Fibroblast of lung (primary cell): Measurements from ENCODE around the gene ATP8A1. TPM values are rescaled to one million over a fixed set of nuclear protein-coding genes. Genes with fewer than 3 reads are reported as not detected.

Experiments
- DNase-seq, 2 donors: peaks; one replicate each; pipeline versions ENCODE4 v3.0.0 to v3.0.0-alpha.2; 2010; ENCODE audit warnings: low read depth in 2 of 2
- H2AFZ ChIP-seq: 2 replicates; pipeline ENCODE4 v1.5.1; 2012; ENCODE audit warnings: low read length, control low read depth, inconsistent platforms
- H3K27ac ChIP-seq: 2 replicates; pipeline ENCODE4 v1.5.1; 2011; ENCODE audit warnings: low read length, control low read depth; ENCODE audit not compliant: insufficient read depth
- H3K27me3 ChIP-seq: 2 replicates; pipeline ENCODE4 v1.5.1; 2011; ENCODE audit warnings: mild to moderate bottlenecking, low read length; ENCODE audit not compliant: control insufficient read depth, insufficient read depth
- H3K36me3 ChIP-seq: 2 replicates; pipeline ENCODE4 v1.5.1; 2011; ENCODE audit warnings: low read length; ENCODE audit not compliant: control insufficient read depth, insufficient read depth
- H3K4me1 ChIP-seq: 2 replicates; pipeline ENCODE4 v1.5.1; 2011; ENCODE audit warnings: low read length; ENCODE audit not compliant: control insufficient read depth, insufficient read depth; ENCODE audit errors: extremely low read depth
- H3K4me2 ChIP-seq: 2 replicates; pipeline ENCODE4 v1.5.1; 2011; ENCODE audit warnings: low read length, control low read depth; ENCODE audit not compliant: insufficient read depth; ENCODE audit errors: extremely low read depth
- H3K4me3 ChIP-seq, 4 experiments: fragments of 200-600 bp in 1 of 4; sonication (generic) in 1 of 4; replicated peaks in 1 of 4; 2 replicates each; pipeline ENCODE4 v1.5.1; 2011 to 2016; ENCODE audit warnings: low read length in 4 of 4, low read depth in 3 of 4, mild to moderate bottlenecking in 3 of 4, control low read depth in 2 of 4, inconsistent platforms in 1 of 4, mixed read lengths in 1 of 4; ENCODE audit not compliant: insufficient read depth in 1 of 4; ENCODE audit errors: control extremely low read depth in 1 of 4
- H3K79me2 ChIP-seq: 2 replicates; pipeline ENCODE4 v1.5.1; 2012; ENCODE audit warnings: mild to moderate bottlenecking, low read length, inconsistent platforms; ENCODE audit not compliant: control insufficient read depth, insufficient read depth
- H3K9ac ChIP-seq: 2 replicates; pipeline ENCODE4 v1.5.1; 2011; ENCODE audit warnings: mild to moderate bottlenecking, low read length, control low read depth; ENCODE audit not compliant: insufficient read depth
- H3K9me3 ChIP-seq: 2 replicates; pipeline ENCODE4 v1.5.1; 2012; ENCODE audit warnings: low read depth, low read length; ENCODE audit not compliant: control insufficient read depth, insufficient read depth
- H4K20me1 ChIP-seq: 2 replicates; pipeline ENCODE4 v1.5.1; 2011; ENCODE audit warnings: low read length; ENCODE audit not compliant: control insufficient read depth, insufficient read depth; ENCODE audit errors: extremely low read depth
- CTCF ChIP-seq, 2 donors: IDR thresholded peaks in 1 of 2; conservative IDR thresholded peaks in 1 of 2; 1 replicate in 1 of 2; 2 replicates in 1 of 2; pipeline ENCODE4 v1.5.1; 2011 to 2012; ENCODE audit warnings: low read length in 2 of 2, control low read depth in 1 of 2, inconsistent platforms in 1 of 2, low read depth in 1 of 2, mild to moderate bottlenecking in 1 of 2
- EZH2 ChIP-seq: IDR thresholded peaks from 2 replicates; pipeline ENCODE4 v1.5.1; 2012; ENCODE audit warnings: low read length, control low read depth, mild to moderate bottlenecking; ENCODE audit errors: missing control alignments
- polyA plus RNA-seq, 2 donors: library from polyadenylated mRNA; depleted of rRNA in 1 of 2; stranded (reverse) in 1 of 2; unstranded in 1 of 2; fragments of >200 nt; gene quantifications; 2 replicates each; pipeline ENCODE4 v1.2.1, GENCODE V29; 2011 to 2012; ENCODE audit warnings: missing spikeins in 1 of 2
- total RNA-seq: library from RNA; depleted of rRNA; stranded (reverse); fragments of >200 nt; gene quantifications from 2 replicates; pipeline ENCODE4 v1.2.1, GENCODE V29; 2014

Gene ATP8A1
- total and polyA plus RNA-seq, 2 donors (not counting 1 experiment from before 2014, with no cell fraction given): 0.36 to 4.8 TPM

GRCh38 chr4:42398871-42399331, 258.0 kb downstream of the ATP8A1 start:
- no peaks in the 10 kb centered on the region for H3K79me2 ChIP-seq
- TF ChIP-seq CTCF (conservative IDR thresholded peaks at IDR 0.05 in 1 of 2, IDR thresholded peaks at IDR 0.05 in 1 of 2; ENCODE audit: low read depth in 1 of 2, low read length in 2 of 2) (no peak), EZH2 (no peak)
- no peak overlapping the region for H2AFZ ChIP-seq
- H3K36me3 ChIP-seq: no peaks in the 10 kb centered on the region
- no peaks in the 10 kb centered on the region for H3K4me1 ChIP-seq
- H3K27me3 ChIP-seq: peaks cover 17% of the 10 kb centered on the region
- H4K20me1 ChIP-seq: no peaks in the 10 kb centered on the region
- H3K9ac ChIP-seq: no peak overlapping the region
- H3K27ac ChIP-seq: no peak overlapping the region
- no peak for DNase-seq
- H3K9me3 ChIP-seq: no peaks in the 10 kb centered on the region
- H3K4me3 ChIP-seq: peak overlapping the region in 3 of 4 experiments; percentile 13 to 63 (median 49)
- peak overlapping the region; percentile 59 for H3K4me2 ChIP-seq

- Histone ChIP-seq H3K9me3 (no peaks in the 10 kb centered on the region), H3K9ac (no peak overlapping the region), H3K4me2 (peak overlapping the region; percentile 59), H4K20me1 (no peaks in the 10 kb centered on the region), H3K27ac (no peak overlapping the region), H3K4me3 (peak overlapping the region; percentile 13 to 63 (median 34)), H2AFZ (no peak overlapping the region), H3K4me1 (no peaks in the 10 kb centered on the region), H3K36me3 (no peaks in the 10 kb centered on the region), H3K79me2 (no peaks in the 10 kb centered on the region), H3K27me3 (peaks cover 17% of the 10 kb centered on the region)
- TF ChIP-seq CTCF (conservative IDR thresholded peaks at IDR 0.05 in 1 of 2, IDR thresholded peaks at IDR 0.05 in 1 of 2; ENCODE audit: low read depth in 1 of 2, low read length in 2 of 2) (no peak), EZH2 (peak; percentile 58)
- DNase-seq: peak; percentile 37 to 45
These were observed 258.6 kb downstream of the ATP8A1 start for GRCh38 chr4:42398171-42398870.

DNA sequence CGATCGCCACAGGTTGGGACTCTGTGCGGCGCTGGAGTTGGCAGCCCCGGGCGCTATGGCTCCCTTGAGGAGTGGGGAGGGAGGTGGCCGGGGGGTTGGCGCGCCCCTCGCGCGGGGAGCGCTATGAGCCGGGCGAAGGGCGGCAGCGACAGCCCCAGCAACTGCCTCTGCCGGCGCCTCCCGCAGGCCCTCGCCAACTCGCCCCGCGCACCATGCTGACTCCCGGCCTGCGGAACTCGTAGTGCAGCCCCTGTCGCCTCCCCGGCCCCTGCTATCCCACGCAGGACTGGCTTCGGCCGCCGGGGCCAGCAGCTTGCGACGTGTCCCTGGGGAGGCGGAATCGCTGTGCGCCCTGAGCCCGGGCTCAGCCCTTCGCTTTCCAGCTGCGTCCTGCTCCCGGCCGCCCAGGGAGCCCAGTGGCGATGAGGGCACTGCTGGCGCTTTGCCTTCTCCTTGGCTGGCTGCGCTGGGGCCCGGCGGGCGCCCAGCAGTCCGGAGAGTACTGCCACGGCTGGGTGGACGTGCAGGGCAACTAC, 259.2 kb downstream of the ATP8A1 start:
- H3K4me3 ChIP-seq: peak overlapping the region; percentile 5 to 63 (median 34)
- H3K27me3 ChIP-seq: peaks cover 17% of the 10 kb centered on the region
- no peaks in the 10 kb centered on the region for H3K9me3 ChIP-seq
- H3K4me1 ChIP-seq: no peaks in the 10 kb centered on the region
- TF ChIP-seq EZH2 (no peak), CTCF (conservative IDR thresholded peaks at IDR 0.05 in 1 of 2, IDR thresholded peaks at IDR 0.05 in 1 of 2; ENCODE audit: low read depth in 1 of 2, low read length in 2 of 2) (no peak)
- H3K4me2 ChIP-seq: peak overlapping the region; percentile 59
- no peak overlapping the region for H3K9ac ChIP-seq
- H3K27ac ChIP-seq: no peak overlapping the region
- no peaks in the 10 kb centered on the region for H3K79me2 ChIP-seq
- H2AFZ ChIP-seq: no peak overlapping the region
- no peaks in the 10 kb centered on the region for H3K36me3 ChIP-seq
- no peak for DNase-seq
- H4K20me1 ChIP-seq: no peaks in the 10 kb centered on the region
